ENCODE results near the gene PTDSS2. TPM values are rescaled to one million over a fixed set of nuclear protein-coding genes. Genes with fewer than 3 reads are reported as not detected.

The PTDSS2 gene
- total RNA-seq, 1 experiment from 2014 or later: 30.4 TPM

DNA sequence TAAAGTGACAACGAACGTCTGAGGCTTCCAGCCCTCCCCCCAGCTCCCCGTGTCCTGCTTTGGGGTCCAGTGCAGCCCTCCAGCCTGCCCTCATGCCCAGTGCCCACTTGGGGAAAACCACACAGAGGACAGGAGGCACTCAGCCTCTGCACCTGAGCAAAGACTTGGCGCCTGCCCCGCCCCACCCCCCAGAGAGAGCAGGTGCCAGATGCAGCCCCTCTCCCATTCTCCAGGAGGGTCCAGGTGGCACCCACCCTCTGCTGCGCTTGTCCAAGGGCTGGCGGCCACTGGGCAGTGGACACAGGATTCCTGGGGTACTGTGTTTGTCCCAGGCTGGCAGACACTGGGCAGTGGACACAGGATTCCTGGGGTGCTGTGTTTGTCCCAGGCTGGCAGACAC lies 41.3 kb downstream of the PTDSS2 start:
- no peak overlapping the region for H3K27ac Mint-ChIP-seq (ENCODE audit: unreplicated experiment)
- H3K9me3 Mint-ChIP-seq (ENCODE audit: low read depth, unreplicated experiment): no peaks in the 10 kb centered on the region
- no TSS peak for BruUV-seq (replicated peaks)
- no peak overlapping the region for H3K4me3 Mint-ChIP-seq (ENCODE audit: low read depth, unreplicated experiment)
- no peaks in the 10 kb centered on the region for H3K4me1 Mint-ChIP-seq (ENCODE audit: low read depth, unreplicated experiment)
- TF ChIP-seq, protein P1, sequence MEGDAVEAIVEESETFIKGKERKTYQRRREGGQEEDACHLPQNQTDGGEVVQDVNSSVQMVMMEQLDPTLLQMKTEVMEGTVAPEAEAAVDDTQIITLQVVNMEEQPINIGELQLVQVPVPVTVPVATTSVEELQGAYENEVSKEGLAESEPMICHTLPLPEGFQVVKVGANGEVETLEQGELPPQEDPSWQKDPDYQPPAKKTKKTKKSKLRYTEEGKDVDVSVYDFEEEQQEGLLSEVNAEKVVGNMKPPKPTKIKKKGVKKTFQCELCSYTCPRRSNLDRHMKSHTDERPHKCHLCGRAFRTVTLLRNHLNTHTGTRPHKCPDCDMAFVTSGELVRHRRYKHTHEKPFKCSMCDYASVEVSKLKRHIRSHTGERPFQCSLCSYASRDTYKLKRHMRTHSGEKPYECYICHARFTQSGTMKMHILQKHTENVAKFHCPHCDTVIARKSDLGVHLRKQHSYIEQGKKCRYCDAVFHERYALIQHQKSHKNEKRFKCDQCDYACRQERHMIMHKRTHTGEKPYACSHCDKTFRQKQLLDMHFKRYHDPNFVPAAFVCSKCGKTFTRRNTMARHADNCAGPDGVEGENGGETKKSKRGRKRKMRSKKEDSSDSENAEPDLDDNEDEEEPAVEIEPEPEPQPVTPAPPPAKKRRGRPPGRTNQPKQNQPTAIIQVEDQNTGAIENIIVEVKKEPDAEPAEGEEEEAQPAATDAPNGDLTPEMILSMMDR (IDR thresholded peaks at IDR 0.05; ENCODE audit: unreplicated experiment): no peak
- peaks cover 49% of the 10 kb centered on the region for H3K36me3 Mint-ChIP-seq (ENCODE audit: insufficient read depth, unreplicated experiment)
- DNase-seq: no peak
- intact Hi-C loops (cut with micrococcal nuclease; ENCODE audit: unreplicated experiment): no loop called here
- no peaks in the 10 kb centered on the region for H3K27me3 Mint-ChIP-seq (ENCODE audit: unreplicated experiment)
- CTCF ChIA-PET: no interaction called here

DNA sequence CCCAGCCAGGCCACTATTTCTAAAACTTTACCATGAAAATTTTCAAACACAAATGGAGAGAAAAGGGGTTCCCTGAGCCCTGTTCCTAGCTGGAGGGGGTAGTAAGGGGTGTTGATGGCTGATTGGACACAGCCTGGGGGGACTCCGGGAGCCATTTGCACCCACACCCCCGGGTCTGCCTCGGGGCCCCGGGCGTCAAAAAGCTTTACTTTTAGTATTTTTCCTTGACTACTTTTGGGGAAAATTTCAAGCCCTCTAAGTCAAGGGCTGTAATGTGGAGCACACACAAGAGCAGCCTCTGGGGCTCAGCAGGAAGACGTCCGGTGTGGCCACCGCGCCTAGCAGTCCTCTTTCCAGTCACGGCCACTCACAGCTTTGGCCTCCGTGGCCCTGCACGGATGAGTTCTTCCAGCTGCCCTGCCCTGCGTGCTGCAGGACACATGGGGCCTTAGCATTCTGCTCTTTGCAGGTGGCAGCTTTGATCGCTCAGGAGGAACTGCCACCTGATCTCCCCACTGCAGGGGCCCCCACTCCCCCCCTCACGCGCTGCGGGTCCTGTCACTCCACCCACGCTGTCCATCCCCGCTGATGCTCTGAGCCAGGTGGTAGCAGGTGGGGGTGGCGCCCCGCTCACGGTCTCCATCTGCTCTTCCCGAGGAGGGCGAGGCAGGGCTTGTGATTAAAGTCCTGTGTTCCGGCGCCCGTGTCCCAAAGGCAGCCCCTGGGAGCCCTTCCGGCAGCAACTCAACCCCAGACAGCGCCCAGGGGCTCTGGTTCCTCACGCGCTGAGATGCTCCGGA lies 42.5 kb downstream of the PTDSS2 start:
- CTCF ChIA-PET: no interaction called here
- Mint-ChIP-seq H3K4me1 (ENCODE audit: low read depth, unreplicated experiment) (no peaks in the 10 kb centered on the region), H3K4me3 (ENCODE audit: low read depth, unreplicated experiment) (no peak overlapping the region), H3K9me3 (ENCODE audit: low read depth, unreplicated experiment) (no peaks in the 10 kb centered on the region), H3K36me3 (ENCODE audit: insufficient read depth, unreplicated experiment) (peaks cover 61% of the 10 kb centered on the region), H3K27ac (ENCODE audit: unreplicated experiment) (no peak overlapping the region), H3K27me3 (ENCODE audit: unreplicated experiment) (no peaks in the 10 kb centered on the region)
- TF ChIP-seq, protein P1 (IDR thresholded peaks at IDR 0.05; ENCODE audit: unreplicated experiment): no peak
- DNase-seq: no peak
- no TSS peak for BruUV-seq (replicated peaks)
- intact Hi-C loops (cut with micrococcal nuclease; ENCODE audit: unreplicated experiment): no loop called here

GRCh38 chr11:494761-495536 lies 44.9 kb downstream of the PTDSS2 start:
- H3K27me3 Mint-ChIP-seq (ENCODE audit: unreplicated experiment): no peaks in the 10 kb centered on the region
- BruUV-seq (replicated peaks): no TSS peak
- no peak overlapping the region for H3K4me3 Mint-ChIP-seq (ENCODE audit: low read depth, unreplicated experiment)
- H3K27ac Mint-ChIP-seq (ENCODE audit: unreplicated experiment): no peak overlapping the region
- intact Hi-C loops (cut with micrococcal nuclease; ENCODE audit: unreplicated experiment): no loop called here
- H3K9me3 Mint-ChIP-seq (ENCODE audit: low read depth, unreplicated experiment): no peaks in the 10 kb centered on the region
- no peaks in the 10 kb centered on the region for H3K4me1 Mint-ChIP-seq (ENCODE audit: low read depth, unreplicated experiment)
- DNase-seq: no peak
- CTCF ChIA-PET: no interaction called here
- H3K36me3 Mint-ChIP-seq (ENCODE audit: insufficient read depth, unreplicated experiment): peaks cover 72% of the 10 kb centered on the region
- TF ChIP-seq, protein P1 (IDR thresholded peaks at IDR 0.05; ENCODE audit: unreplicated experiment): no peak

DNA sequence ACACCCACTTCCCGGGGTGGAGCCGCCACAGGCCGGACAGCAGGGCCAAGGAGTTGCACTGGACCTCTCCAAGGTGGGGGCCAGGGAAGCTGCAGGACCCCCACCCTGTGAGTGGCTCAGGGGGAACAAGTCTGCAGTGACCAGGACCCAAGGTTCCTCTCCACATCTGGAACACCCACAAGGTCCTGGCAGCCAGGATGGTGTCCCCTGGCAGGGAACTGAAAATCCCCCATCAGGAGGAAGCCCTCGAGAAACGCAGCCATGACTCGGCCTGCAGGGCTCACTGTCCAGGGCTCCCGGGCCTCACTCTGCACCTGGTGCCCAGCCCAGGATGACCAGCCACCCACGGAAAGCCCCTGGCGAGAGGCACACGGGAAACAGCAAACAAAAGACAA lies 45.5 kb downstream of the PTDSS2 start:
- no peak overlapping the region for H3K4me3 Mint-ChIP-seq (ENCODE audit: low read depth, unreplicated experiment)
- no peaks in the 10 kb centered on the region for H3K27me3 Mint-ChIP-seq (ENCODE audit: unreplicated experiment)
- no peaks in the 10 kb centered on the region for H3K4me1 Mint-ChIP-seq (ENCODE audit: low read depth, unreplicated experiment)
- intact Hi-C loops (cut with micrococcal nuclease; ENCODE audit: unreplicated experiment): no loop called here
- BruUV-seq (replicated peaks): no TSS peak
- H3K27ac Mint-ChIP-seq (ENCODE audit: unreplicated experiment): no peak overlapping the region
- peaks cover 66% of the 10 kb centered on the region for H3K36me3 Mint-ChIP-seq (ENCODE audit: insufficient read depth, unreplicated experiment)
- CTCF ChIA-PET: no interaction called here
- H3K9me3 Mint-ChIP-seq (ENCODE audit: low read depth, unreplicated experiment): no peaks in the 10 kb centered on the region
- no peak for DNase-seq
- TF ChIP-seq, protein P1 (IDR thresholded peaks at IDR 0.05; ENCODE audit: unreplicated experiment): no peak
